BLaER1 treated with 17β-estradiol and CSF1 and Interleukin-3, amounts not matched to agents 10 nM and 100 nM (cell line): ENCODE measurements around the gene MAD1L1.

Experiments used
- H3K27ac ChIP-seq, 11 experiments: shearing (Covaris generic); formaldehyde crosslinking; 2 replicates each; pipeline ENCODE4 v1.8.1; 2022
- H3K27me3 ChIP-seq, 11 experiments: shearing (Covaris generic); formaldehyde crosslinking; 2 replicates each; pipeline ENCODE4 v1.8.1; 2022
- H3K36me3 ChIP-seq, 11 experiments: shearing (Covaris generic); formaldehyde crosslinking; 2 replicates each; pipeline ENCODE4 v1.8.1; 2022
- H3K4me1 ChIP-seq, 10 experiments: shearing (Covaris generic); formaldehyde crosslinking; 2 replicates each; pipeline ENCODE4 v1.8.1; 2022
- H3K4me2 ChIP-seq, 11 experiments: shearing (Covaris generic); formaldehyde crosslinking; 2 replicates each; pipeline ENCODE4 v1.8.1; 2022
- H3K4me3 ChIP-seq, 10 experiments: shearing (Covaris generic); formaldehyde crosslinking; 2 replicates each; pipeline ENCODE4 v1.8.1; 2022
- H3K9ac ChIP-seq, 11 experiments: shearing (Covaris generic); formaldehyde crosslinking; 2 replicates each; pipeline ENCODE4 v1.8.1; 2022
- H3K9me3 ChIP-seq, 11 experiments: shearing (Covaris generic); formaldehyde crosslinking; replicated peaks in 1 of 11; 2 replicates each; pipeline ENCODE4 v1.8.1; 2022
- H4K20me1 ChIP-seq, 11 experiments: shearing (Covaris generic); formaldehyde crosslinking; 2 replicates each; pipeline ENCODE4 v1.8.1; 2022
- Cebpa-rat ChIP-seq, 11 experiments: shearing (Covaris generic); IDR thresholded peaks; 2 replicates each; pipeline ENCODE4 v1.8.1; 2022

MAD1L1 gene

DNA sequence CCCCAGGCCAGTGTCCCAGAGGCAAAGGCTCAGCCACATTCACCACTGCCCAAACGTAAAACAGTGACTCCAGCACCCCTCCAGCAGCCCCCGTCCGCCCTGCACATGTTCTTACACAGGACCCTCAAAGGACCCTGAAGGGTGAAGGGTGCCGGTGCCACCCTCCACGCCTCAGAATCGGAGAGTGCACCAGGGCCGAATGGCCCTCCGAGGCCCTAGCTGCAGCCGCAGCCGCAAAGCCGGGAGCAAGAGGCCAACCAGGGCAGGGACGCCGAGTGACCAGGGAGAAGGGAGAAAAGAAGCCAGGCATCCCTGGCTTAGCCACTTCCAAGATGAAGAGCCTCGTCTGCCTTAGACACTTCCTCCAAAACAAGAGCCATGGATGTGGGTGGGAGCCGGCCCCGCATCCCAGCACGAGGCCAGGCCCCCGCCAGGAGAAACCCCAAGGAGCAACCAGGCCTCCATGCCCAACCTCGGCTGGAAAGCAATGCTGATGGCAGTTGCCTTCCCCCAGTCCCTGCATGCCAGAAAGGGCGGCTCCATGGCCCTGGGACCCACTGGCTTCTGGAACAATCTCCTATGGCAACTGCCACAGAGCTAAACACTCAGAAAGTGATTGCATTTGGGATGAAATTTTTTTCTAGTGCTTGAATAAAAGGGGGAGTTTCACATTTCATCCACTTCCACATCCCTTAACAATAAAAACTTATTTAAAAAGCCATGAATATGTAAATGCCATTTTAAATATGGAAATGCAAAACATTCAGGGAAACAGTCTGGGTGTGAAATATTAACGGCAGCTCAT, 92.3 kb downstream of the MAD1L1 start:
- H3K27me3 ChIP-seq, result peaks cover 0 to 17% (median 0%) of the 10 kb centered on the region in 11 experiments; a peak in 4 of 22 replicates
- H3K9me3 ChIP-seq, result peaks cover 11 to 26% (median 21%) of the 10 kb centered on the region in 11 experiments
- H3K4me1 ChIP-seq, result peaks cover 31 to 100% (median 96%) of the 10 kb centered on the region in 10 experiments
- H4K20me1 ChIP-seq, result peaks cover 0 to 65% (median 34%) of the 10 kb centered on the region in 11 experiments; a peak in 16 of 22 replicates
- H3K4me2 ChIP-seq, result peak overlapping the region in 10 of 11 experiments; percentile 86 to 99 (median 97); a peak in 19 of 22 replicates
- peak overlapping the region in 6 of 11 experiments; percentile 21 to 82 (median 76); a peak in 10 of 22 replicates for H3K9ac ChIP-seq
- no peak overlapping the region; a peak in 1 of 20 replicates for H3K4me3 ChIP-seq
- peaks cover 27 to 46% (median 37%) of the 10 kb centered on the region in 11 experiments for H3K36me3 ChIP-seq
- TF ChIP-seq Cebpa-rat (IDR thresholded peaks at IDR 0.05), result no peak
- H3K27ac ChIP-seq, result peak overlapping the region in 6 of 11 experiments; percentile 80 to 85 (median 84); a peak in 11 of 22 replicates

- Histone ChIP-seq H3K4me3 (peak overlapping the region; percentile 24 to 64 (median 54); a peak in 18 of 20 replicates), H3K27ac (peak overlapping the region; percentile 24 to 85 (median 82); a peak in 21 of 22 replicates), H3K27me3 (peaks cover 0 to 5% (median 0%) of the 10 kb centered on the region in 11 experiments; a peak in 3 of 22 replicates), H3K36me3 (peaks cover 24 to 44% (median 40%) of the 10 kb centered on the region in 11 experiments), H3K4me2 (peak overlapping the region; percentile 86 to 99 (median 97)), H4K20me1 (peaks cover 0 to 53% (median 22%) of the 10 kb centered on the region in 11 experiments; a peak in 15 of 22 replicates), H3K9ac (peak overlapping the region; percentile 29 to 82 (median 74); a peak in 21 of 22 replicates), H3K9me3 (peaks cover 11 to 26% (median 21%) of the 10 kb centered on the region in 11 experiments), H3K4me1 (peaks cover 27 to 100% (median 83%) of the 10 kb centered on the region in 10 experiments)
- TF ChIP-seq Cebpa-rat (IDR thresholded peaks at IDR 0.05), result no peak
These were observed 93.6 kb downstream of the MAD1L1 start for GRCh38 chr7:2139004-2139699.

DNA sequence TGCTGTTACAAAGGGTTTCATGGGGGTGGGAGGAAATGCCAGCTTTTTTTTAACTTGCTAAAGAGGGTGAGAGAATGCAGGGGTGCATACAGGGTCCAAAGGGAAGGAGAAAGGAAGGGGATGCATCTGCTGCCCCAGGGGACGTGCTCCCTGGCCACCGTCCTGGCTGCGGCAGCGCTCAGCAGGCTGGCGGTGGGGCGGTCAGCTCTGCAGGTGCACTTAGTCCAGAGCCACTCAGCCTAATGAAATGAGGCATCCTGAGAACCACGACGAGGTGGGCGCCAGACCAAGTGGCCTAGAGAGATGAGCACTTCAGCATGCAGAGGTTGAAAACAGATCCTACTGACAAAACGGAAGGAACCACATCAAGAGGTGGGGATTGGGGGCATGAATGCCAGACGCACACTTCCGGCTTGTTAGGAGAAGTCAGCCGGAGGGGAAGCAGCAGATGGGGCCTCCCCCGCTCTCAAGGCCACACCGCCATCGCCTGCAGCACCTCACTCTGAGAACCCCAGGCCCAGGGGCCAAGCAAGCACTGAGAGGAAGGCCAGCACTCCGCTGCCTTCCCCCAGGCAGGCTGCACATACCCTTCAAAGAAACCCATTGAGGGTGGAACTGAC, 94.5 kb downstream of the MAD1L1 start:
- Histone ChIP-seq H3K4me3 (peak overlapping the region; percentile 24 to 64 (median 54); a peak in 19 of 20 replicates), H3K4me2 (peak overlapping the region; percentile 86 to 99 (median 97)), H3K27ac (peak overlapping the region; percentile 33 to 85 (median 82); a peak in 21 of 22 replicates), H3K27me3 (no peaks in the 10 kb centered on the region), H3K9ac (peak overlapping the region; percentile 29 to 82 (median 74); a peak in 21 of 22 replicates), H3K36me3 (peaks cover 24 to 47% (median 40%) of the 10 kb centered on the region in 11 experiments), H3K9me3 (peaks cover 3 to 20% (median 13%) of the 10 kb centered on the region in 11 experiments), H3K4me1 (peaks cover 26 to 99% (median 74%) of the 10 kb centered on the region in 10 experiments), H4K20me1 (peaks cover 0 to 44% (median 17%) of the 10 kb centered on the region in 11 experiments; a peak in 10 of 22 replicates)
- no peak for TF ChIP-seq Cebpa-rat (IDR thresholded peaks at IDR 0.05)

DNA sequence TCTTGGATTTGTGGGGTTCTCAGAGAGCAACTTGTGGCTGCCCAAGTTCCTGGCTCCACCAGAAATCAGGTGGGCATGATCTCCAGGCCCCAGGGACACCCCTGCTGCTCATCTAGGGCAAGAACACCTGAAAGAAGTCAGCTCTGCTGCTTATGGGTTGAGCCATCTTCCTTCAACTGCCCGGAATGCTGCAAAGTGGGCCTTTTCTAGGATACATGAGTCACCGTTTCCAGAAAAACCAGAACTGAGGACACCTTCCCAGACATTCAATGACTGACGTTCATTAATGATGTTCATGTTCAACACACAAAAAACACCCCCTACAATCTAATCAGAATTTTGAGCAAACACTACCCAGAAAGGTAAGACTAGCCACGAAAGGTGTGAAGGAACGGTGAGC, 98.0 kb downstream of the MAD1L1 start:
- TF ChIP-seq Cebpa-rat (IDR thresholded peaks at IDR 0.05), result no peak

DNA sequence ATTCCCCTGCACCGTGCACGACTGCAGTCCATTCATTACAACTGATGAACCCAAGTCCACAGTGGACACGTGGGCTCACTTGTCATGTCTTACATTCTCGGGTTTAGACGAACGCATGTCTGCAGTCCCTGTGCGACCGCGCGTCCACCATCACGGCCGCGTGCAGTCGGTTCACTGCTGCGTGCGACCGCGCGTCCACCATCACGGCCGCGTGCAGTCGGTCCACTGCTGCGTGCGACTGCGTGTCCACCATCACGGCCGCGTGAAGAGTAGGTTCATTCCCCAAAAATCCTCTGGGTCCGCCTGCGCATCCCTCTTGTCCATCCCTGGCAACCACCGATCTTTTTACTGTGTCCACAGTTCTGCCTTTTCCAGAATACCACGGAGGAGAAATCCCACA, 100.5 kb downstream of the MAD1L1 start:
- peak overlapping the region in 9 of 11 experiments; percentile 48 to 99 (median 91); a peak in 18 of 22 replicates for H3K4me2 ChIP-seq
- H3K27ac ChIP-seq, result no peak overlapping the region
- H3K4me3 ChIP-seq, result no peak overlapping the region
- TF ChIP-seq Cebpa-rat (IDR thresholded peaks at IDR 0.05), result no peak
- no peak overlapping the region for H3K9ac ChIP-seq
- peaks cover 0 to 46% (median 0%) of the 10 kb centered on the region in 11 experiments; a peak in 9 of 22 replicates for H3K27me3 ChIP-seq
- peaks cover 0 to 9% (median 5%) of the 10 kb centered on the region in 11 experiments; a peak in 6 of 22 replicates for H3K9me3 ChIP-seq
- peaks cover 27 to 55% (median 42%) of the 10 kb centered on the region in 11 experiments; a peak in 19 of 22 replicates for H3K36me3 ChIP-seq
- peaks cover 4 to 57% (median 47%) of the 10 kb centered on the region in 11 experiments; a peak in 21 of 22 replicates for H4K20me1 ChIP-seq
- peaks cover 5 to 93% (median 70%) of the 10 kb centered on the region in 10 experiments for H3K4me1 ChIP-seq

More for the DNA sequence above, 98.0 kb downstream of the MAD1L1 start:
- Histone ChIP-seq H3K4me2 (peak overlapping the region in 5 of 11 experiments; percentile 5 to 41 (median 13); a peak in 5 of 22 replicates), H3K4me1 (peaks cover 30 to 93% (median 70%) of the 10 kb centered on the region in 10 experiments), H3K9me3 (peaks cover 0 to 9% (median 5%) of the 10 kb centered on the region in 11 experiments; a peak in 6 of 22 replicates), H3K27me3 (peaks cover 0 to 21% (median 0%) of the 10 kb centered on the region in 11 experiments; a peak in 7 of 22 replicates), H3K4me3 (no peak overlapping the region), H3K27ac (no peak overlapping the region), H3K36me3 (peaks cover 27 to 49% (median 42%) of the 10 kb centered on the region in 11 experiments; a peak in 19 of 22 replicates), H3K9ac (no peak overlapping the region; a peak in 1 of 22 replicates), H4K20me1 (peaks cover 4 to 42% (median 22%) of the 10 kb centered on the region in 11 experiments; a peak in 18 of 22 replicates)

- Histone ChIP-seq H3K9ac (no peak overlapping the region), H3K4me2 (peak overlapping the region in 10 of 11 experiments; percentile 17 to 99 (median 90); a peak in 19 of 22 replicates), H3K9me3 (peaks cover 0 to 9% (median 5%) of the 10 kb centered on the region in 11 experiments; a peak in 6 of 22 replicates), H3K4me1 (peaks cover 4 to 93% (median 70%) of the 10 kb centered on the region in 10 experiments; a peak in 18 of 20 replicates), H3K4me3 (no peak overlapping the region), H3K27me3 (peaks cover 0 to 50% (median 0%) of the 10 kb centered on the region in 11 experiments; a peak in 9 of 22 replicates), H3K36me3 (peaks cover 27 to 55% (median 41%) of the 10 kb centered on the region in 11 experiments; a peak in 19 of 22 replicates), H3K27ac (no peak overlapping the region), H4K20me1 (peaks cover 4 to 62% (median 52%) of the 10 kb centered on the region in 11 experiments; a peak in 21 of 22 replicates)
- no peak for TF ChIP-seq Cebpa-rat (IDR thresholded peaks at IDR 0.05)
These were observed 100.9 kb downstream of the MAD1L1 start for GRCh38 chr7:2131800-2132199.

DNA sequence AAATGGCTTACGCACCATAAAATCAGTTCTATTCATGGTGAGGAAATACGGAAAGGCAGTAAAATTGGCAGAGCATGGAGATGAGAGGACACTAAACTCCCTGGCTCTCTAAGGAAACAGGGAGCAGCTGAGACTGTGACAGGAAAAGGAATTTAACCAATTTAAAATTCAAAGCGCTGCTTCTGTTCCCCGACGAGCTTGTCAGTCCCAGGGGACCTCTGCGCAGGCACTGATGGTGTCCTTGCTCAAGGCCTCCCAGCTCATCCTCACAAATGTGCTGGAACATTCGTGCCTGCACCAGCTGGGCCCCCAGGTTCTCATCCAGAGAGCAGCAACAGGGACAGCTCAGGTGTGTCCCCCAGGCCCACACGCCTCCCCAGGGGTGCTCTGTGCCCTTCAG, 101.4 kb downstream of the MAD1L1 start:
- no peak for TF ChIP-seq Cebpa-rat (IDR thresholded peaks at IDR 0.05)
- Histone ChIP-seq H3K27me3 (peaks cover 0 to 55% (median 0%) of the 10 kb centered on the region in 11 experiments; a peak in 9 of 22 replicates), H3K9me3 (peaks cover 0 to 9% (median 5%) of the 10 kb centered on the region in 11 experiments; a peak in 6 of 22 replicates), H3K9ac (peak overlapping the region in 2 of 11 experiments; percentile 1 to 12; a peak in 2 of 22 replicates), H3K4me1 (peaks cover 4 to 93% (median 70%) of the 10 kb centered on the region in 10 experiments; a peak in 18 of 20 replicates), H3K27ac (no peak overlapping the region), H3K4me3 (no peak overlapping the region), H3K4me2 (peak overlapping the region in 10 of 11 experiments; percentile 17 to 99 (median 90); a peak in 19 of 22 replicates), H4K20me1 (peaks cover 6 to 66% (median 56%) of the 10 kb centered on the region in 11 experiments; a peak in 21 of 22 replicates), H3K36me3 (peaks cover 26 to 52% (median 36%) of the 10 kb centered on the region in 11 experiments; a peak in 19 of 22 replicates)
